Activated CD8-positive, alpha-beta memory T cell treated with anti-CD3 and anti-CD28 coated beads, Interleukin-2, amount 10 ng/mL, durations not matched to agents 7 days and 5 days (primary cell): Measurements from ENCODE around the gene RSPH9. TPM values are rescaled to one million over a fixed set of nuclear protein-coding genes. Genes with fewer than 3 reads are reported as not detected.

Experiments used
- ATAC-seq: fragments of 150-1000 bp; cut with Tn5 transposase; one replicate; pipeline ENCODE4 v1.10.0; 2021; ENCODE audit warnings: moderate library complexity
- CTCF ChIA-PET: fragments of 350-600 bp; sonication (Branson Sonifier 250); formaldehyde crosslinking; loops from one replicate; lab custom pipeline; 2021; ENCODE audit warnings: antibody characterized with exemption; lab: Charles Lee
- DNase-seq: peaks from one replicate; pipeline ENCODE4 v3.0.0-alpha.2; 2020
- H3K27ac Mint-ChIP-seq: one replicate; pipeline ENCODE4 v1.8.0; 2021; ENCODE audit warnings: mild to moderate bottlenecking, mixed read lengths
- H3K27me3 Mint-ChIP-seq: one replicate; pipeline ENCODE4 v1.8.0; 2021; ENCODE audit warnings: mixed read lengths
- H3K36me3 Mint-ChIP-seq: one replicate; pipeline ENCODE4 v1.8.0; 2021; ENCODE audit warnings: mild to moderate bottlenecking, mixed read lengths
- H3K4me1 Mint-ChIP-seq: one replicate; pipeline ENCODE4 v1.8.0; 2021; ENCODE audit warnings: mixed read lengths
- H3K4me3 Mint-ChIP-seq: one replicate; pipeline ENCODE4 v1.8.0; 2021; ENCODE audit warnings: mild to moderate bottlenecking, moderate library complexity, mixed read lengths
- H3K9me3 Mint-ChIP-seq: one replicate; pipeline ENCODE4 v1.8.0; 2022; ENCODE audit warnings: low read depth, mixed read lengths
- total RNA-seq, 2 experiments: library from RNA; stranded (reverse); gene quantifications; one replicate each; pipeline ENCODE4 v1.2.3, GENCODE V29; 2021

RSPH9 gene
- total RNA-seq, 2 experiments from 2014 or later: not detected

DNA sequence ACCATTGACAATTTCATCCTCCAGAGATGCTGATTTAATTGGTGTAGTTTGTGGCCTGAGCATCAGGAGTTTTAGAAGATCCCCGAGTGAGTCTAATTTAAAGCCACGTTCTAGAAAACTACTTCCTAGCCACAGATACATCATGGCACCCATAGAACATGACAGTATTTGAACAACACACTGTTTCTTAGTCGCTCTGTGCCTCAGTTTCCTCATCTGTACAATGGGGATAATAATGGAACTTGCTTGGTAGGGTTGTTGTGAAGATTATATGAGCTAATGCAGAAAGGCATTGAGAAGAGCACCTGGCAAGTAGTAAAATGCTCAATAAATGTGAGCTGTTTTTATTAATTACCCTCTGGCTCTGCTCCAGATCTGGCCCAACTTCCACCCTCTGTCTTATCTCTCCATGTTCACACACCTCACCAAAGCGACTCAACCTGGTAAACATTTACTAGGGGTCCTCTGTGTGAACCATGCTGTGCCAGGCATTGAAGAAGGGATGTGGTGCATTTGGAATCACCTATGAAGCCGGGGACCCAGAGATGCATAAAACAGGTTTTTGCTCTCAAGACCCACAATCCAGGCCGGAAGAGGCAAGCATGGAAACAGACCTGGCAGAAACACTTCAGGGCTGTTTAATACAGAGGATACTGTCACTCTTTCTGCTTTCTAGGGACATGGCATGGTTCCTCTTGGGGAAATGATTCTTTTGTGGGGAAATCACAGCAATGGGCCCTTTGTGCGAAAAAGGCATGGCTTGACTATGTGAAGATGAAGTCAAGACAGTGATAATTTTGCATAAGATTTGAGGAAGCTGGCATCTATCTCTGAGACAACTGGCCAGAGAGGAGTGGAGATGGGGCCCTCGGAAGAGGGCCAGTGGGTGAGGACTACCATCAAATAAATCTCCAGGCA, 58.9 kb downstream of the RSPH9 start:
- DNase-seq (no peak), ATAC-seq (no peak)
- Mint-ChIP-seq H3K9me3 (no peaks in the 10 kb centered on the region), H3K4me3 (no peak overlapping the region), H3K27me3 (peaks cover 60% of the 10 kb centered on the region), H3K4me1 (peaks cover 11% of the 10 kb centered on the region), H3K36me3 (no peaks in the 10 kb centered on the region), H3K27ac (no peak overlapping the region)
- CTCF ChIA-PET: interaction anchor here (0.9 to 1.7 kb wide), 4 partner anchors 21 to 375 kb away, joined by 3 to 4 read pairs (median 4); no protein-coding TSS in a partner anchor

- Mint-ChIP-seq H3K27ac (no peak overlapping the region), H3K4me3 (no peak overlapping the region), H3K36me3 (no peaks in the 10 kb centered on the region), H3K27me3 (peaks cover 54% of the 10 kb centered on the region), H3K9me3 (no peaks in the 10 kb centered on the region), H3K4me1 (peaks cover 26% of the 10 kb centered on the region)
- CTCF ChIA-PET: interaction anchor here (1.1 to 1.8 kb wide), 5 partner anchors 9 to 47 kb away, joined by 3 to 4 read pairs (median 4); no protein-coding TSS in a partner anchor
- ATAC-seq: no peak
- no peak for DNase-seq
Measured at GRCh38 chr6:43705996-43706395, 61.2 kb downstream of the RSPH9 start.

- CTCF ChIA-PET: interaction anchor here (1.1 to 1.3 kb wide), 2 partner anchors 15 to 25 kb away, joined by 4 read pairs; no protein-coding TSS in a partner anchor
- Mint-ChIP-seq H3K9me3 (no peaks in the 10 kb centered on the region), H3K4me3 (no peak overlapping the region), H3K27me3 (peaks cover 53% of the 10 kb centered on the region), H3K36me3 (no peaks in the 10 kb centered on the region), H3K4me1 (peaks cover 32% of the 10 kb centered on the region), H3K27ac (no peak overlapping the region)
- DNase-seq (no peak), ATAC-seq (no peak)
Measured at GRCh38 chr6:43706788-43707187, 62.0 kb downstream of the RSPH9 start.

DNA sequence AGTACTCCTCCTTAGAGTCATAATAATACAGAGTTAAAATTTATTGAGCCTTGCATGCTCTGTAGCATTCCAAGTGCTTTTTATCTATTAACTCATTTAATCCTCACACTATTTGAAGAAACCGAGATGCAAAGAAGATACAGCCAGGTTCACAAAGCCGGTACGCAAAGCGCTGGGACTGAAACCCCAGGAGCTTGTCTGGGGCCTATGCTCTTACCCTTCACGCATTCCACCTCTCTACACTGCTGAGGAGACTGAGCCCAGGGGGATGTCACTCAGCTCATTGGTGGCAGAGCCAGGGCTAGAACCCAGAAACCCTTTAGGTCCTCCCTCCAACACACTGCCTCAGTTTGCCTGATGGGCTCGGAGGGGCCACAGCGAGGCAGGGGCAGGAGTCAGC, 62.4 kb downstream of the RSPH9 start:
- Mint-ChIP-seq H3K4me3 (no peak overlapping the region), H3K27me3 (peaks cover 53% of the 10 kb centered on the region), H3K4me1 (peaks cover 32% of the 10 kb centered on the region), H3K9me3 (no peaks in the 10 kb centered on the region), H3K36me3 (no peaks in the 10 kb centered on the region), H3K27ac (no peak overlapping the region)
- DNase-seq (no peak), ATAC-seq (no peak)
- CTCF ChIA-PET: no interaction called here

GRCh38 chr6:43707767-43708166, 62.9 kb downstream of the RSPH9 start:
- H3K9me3 Mint-ChIP-seq: no peaks in the 10 kb centered on the region
- no peak for DNase-seq
- peaks cover 32% of the 10 kb centered on the region for H3K4me1 Mint-ChIP-seq
- no peak overlapping the region for H3K4me3 Mint-ChIP-seq
- no peaks in the 10 kb centered on the region for H3K36me3 Mint-ChIP-seq
- H3K27me3 Mint-ChIP-seq: peaks cover 52% of the 10 kb centered on the region
- CTCF ChIA-PET: interaction anchor here (2.8 kb wide), 1 partner anchor 40 kb away, joined by 11 read pairs; no protein-coding TSS in a partner anchor
- ATAC-seq: no peak
- no peak overlapping the region for H3K27ac Mint-ChIP-seq

DNA sequence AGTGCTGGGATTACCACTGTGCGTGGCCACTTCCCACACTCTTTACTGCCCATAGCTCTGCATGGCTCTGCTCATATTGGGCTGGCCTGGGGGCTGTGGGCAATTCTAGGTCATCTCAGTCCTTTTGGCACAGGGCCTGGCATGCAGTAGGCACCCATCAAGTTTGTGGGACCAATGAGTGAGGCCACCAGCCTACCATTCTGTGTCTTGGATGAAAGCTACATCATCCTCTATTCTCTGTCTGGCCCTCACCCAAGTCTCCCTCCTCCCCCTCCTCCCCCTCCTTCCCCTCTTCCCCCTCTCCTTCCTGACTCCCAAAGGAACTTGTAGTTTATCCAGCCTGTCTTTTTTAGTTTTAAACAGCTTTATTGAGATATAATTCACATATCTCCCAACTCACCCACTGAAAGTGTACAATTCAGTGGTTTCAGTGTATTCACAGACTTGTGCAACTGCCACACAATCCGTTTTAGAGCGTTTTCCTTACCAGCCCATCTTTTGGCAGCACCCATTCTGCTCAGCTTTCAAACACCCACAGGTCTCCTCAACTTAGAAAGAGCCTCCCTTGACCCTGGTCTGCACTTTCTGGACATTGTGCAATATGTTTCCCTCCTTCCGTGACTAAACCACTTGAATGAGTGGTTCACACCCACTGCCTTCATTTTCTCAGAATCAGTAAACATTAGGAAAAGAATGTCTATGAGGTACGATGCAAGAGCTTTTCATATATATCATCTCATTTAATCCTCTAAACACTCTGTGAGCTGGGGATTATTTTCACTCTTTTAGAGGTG, 64.2 kb downstream of the RSPH9 start:
- ATAC-seq: peak; percentile 29
- peak overlapping the region; percentile 8 for H3K27ac Mint-ChIP-seq
- no peak overlapping the region for H3K4me3 Mint-ChIP-seq

DNA sequence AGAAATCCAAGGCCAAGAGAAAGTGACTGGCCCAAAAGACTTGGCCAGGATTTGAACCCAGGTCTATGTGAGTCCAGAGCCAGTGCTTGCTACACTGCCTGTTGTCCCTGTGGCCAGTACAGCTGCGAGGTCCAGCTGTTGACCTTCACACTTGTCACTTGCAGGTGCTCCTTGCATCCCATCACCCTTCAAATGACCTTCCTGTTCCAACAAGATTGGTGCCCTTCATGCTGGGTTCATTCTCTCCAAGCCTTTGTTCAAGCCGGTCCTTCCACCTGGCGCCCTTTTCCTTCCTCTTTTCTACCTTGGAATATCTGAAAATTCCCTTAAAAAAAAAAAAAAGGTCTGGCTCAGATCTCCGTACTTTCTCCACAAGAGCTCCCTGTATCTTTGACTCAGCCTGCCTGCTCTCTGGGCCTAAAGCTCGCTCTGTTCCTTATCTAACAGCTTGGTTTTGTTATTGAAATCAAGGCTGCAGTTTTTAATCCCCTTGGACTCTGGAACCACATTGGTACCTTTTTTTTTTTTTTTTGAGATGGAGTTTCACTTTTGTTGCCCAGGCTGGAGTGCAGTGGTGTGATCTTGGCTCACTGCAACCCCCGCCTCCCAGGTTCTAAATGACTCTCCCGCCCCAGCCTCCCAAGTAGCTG, 64.9 kb downstream of the RSPH9 start:
- no peaks in the 10 kb centered on the region for H3K9me3 Mint-ChIP-seq
- ATAC-seq (no peak), DNase-seq (no peak)
- no peak overlapping the region for H3K4me3 Mint-ChIP-seq
- H3K27ac Mint-ChIP-seq: no peak overlapping the region
- peaks cover 42% of the 10 kb centered on the region for H3K27me3 Mint-ChIP-seq
- H3K4me1 Mint-ChIP-seq: peaks cover 32% of the 10 kb centered on the region
- no peaks in the 10 kb centered on the region for H3K36me3 Mint-ChIP-seq
- CTCF ChIA-PET: interaction anchor here (0.7 to 3.2 kb wide), 4 partner anchors 15 to 65 kb away, joined by 3 to 11 read pairs (median 7); no protein-coding TSS in a partner anchor

More for the DNA sequence above, 64.2 kb downstream of the RSPH9 start:
- Mint-ChIP-seq H3K9me3 (no peaks in the 10 kb centered on the region), H3K36me3 (no peaks in the 10 kb centered on the region), H3K4me1 (peaks cover 32% of the 10 kb centered on the region), H3K27me3 (peaks cover 44% of the 10 kb centered on the region)
- CTCF ChIA-PET: interaction anchor here (1.0 to 3.2 kb wide), 4 partner anchors 16 to 366 kb away, joined by 3 to 11 read pairs (median 7); no protein-coding TSS in a partner anchor
- DNase-seq: no peak

DNA sequence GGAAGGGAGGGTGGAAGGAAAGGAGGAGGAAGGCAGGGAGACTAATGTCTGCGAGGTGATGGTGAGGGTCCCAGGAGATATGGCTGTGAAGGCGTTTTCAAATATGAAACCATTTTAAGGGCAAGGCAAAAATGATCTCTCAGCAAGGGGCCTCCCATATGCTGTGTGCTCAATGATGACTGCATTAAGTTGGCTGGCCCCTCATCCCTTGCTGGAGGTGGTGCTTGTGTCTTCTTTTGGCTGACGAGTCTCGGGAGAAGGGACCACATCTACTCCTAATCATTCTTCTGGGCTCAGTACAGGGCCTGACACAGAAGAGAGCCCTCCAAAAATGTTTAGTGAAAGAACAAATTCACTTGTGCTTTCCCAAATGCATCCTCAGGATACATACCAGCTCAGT, 65.7 kb downstream of the RSPH9 start:
- no peaks in the 10 kb centered on the region for H3K9me3 Mint-ChIP-seq

GRCh38 chr6:43712579-43712978, 67.7 kb downstream of the RSPH9 start:
- peaks cover 23% of the 10 kb centered on the region for H3K27me3 Mint-ChIP-seq
- ATAC-seq: no peak
- CTCF ChIA-PET: interaction anchor here (0.7 to 1.2 kb wide), 2 partner anchors 45 to 645 kb away, joined by 3 read pairs; no protein-coding TSS in a partner anchor

More for the DNA sequence above, 65.7 kb downstream of the RSPH9 start:
- no peak for DNase-seq
- peaks cover 31% of the 10 kb centered on the region for H3K4me1 Mint-ChIP-seq
- H3K36me3 Mint-ChIP-seq: no peaks in the 10 kb centered on the region
- no peak overlapping the region for H3K4me3 Mint-ChIP-seq
- no peak for ATAC-seq
- CTCF ChIA-PET: interaction anchor here (3.2 kb wide), 1 partner anchor 64 kb away, joined by 10 read pairs; no protein-coding TSS in a partner anchor
- no peak overlapping the region for H3K27ac Mint-ChIP-seq
- H3K27me3 Mint-ChIP-seq: peaks cover 35% of the 10 kb centered on the region

DNA sequence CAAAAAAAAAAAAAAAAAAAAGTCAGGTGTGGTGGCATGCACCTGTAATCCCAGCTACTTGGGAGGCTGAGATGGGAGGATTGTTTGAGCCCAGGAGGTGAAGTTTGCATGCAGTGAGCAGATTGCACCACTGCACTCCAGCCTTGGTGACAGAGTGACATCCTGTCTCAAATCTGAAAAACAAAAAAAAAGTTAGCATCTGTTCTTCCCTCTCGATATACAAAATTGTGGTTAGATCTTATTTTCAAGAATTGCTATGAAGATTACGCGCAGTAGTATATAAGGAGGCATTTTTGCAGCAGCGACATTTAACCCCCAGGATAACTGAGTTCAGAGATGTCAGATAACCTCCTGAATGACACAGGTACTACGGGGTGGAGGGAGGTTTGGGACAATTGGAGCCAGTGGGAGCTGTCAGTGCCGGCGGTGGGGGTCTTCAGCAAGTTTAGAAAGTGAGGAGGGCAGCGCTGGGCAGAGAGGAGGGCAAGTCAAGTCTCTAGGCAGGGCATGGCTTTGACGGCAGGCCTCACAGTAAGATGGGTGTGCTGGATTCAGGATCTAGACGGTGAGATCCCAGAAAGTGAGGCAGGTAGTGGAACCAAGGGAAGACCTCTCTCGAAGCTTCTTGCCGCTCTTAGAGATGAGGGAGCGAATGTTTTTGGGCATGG, 68.9 kb downstream of the RSPH9 start:
- ATAC-seq (no peak), DNase-seq (no peak)
- H3K4me1 Mint-ChIP-seq: peaks cover 21% of the 10 kb centered on the region
- peaks cover 23% of the 10 kb centered on the region for H3K27me3 Mint-ChIP-seq
- no peak overlapping the region for H3K27ac Mint-ChIP-seq
- CTCF ChIA-PET: interaction anchor here (2.1 kb wide), 1 partner anchor 60 kb away, joined by 7 read pairs; no protein-coding TSS in a partner anchor
- no peaks in the 10 kb centered on the region for H3K9me3 Mint-ChIP-seq
- no peak overlapping the region for H3K4me3 Mint-ChIP-seq
- H3K36me3 Mint-ChIP-seq: no peaks in the 10 kb centered on the region

More at GRCh38 chr6:43712579-43712978, 67.7 kb downstream of the RSPH9 start:
- no peak overlapping the region for H3K4me3 Mint-ChIP-seq
- no peaks in the 10 kb centered on the region for H3K9me3 Mint-ChIP-seq
- DNase-seq: no peak
- no peak overlapping the region for H3K27ac Mint-ChIP-seq
- peaks cover 21% of the 10 kb centered on the region for H3K4me1 Mint-ChIP-seq
- no peaks in the 10 kb centered on the region for H3K36me3 Mint-ChIP-seq

DNA sequence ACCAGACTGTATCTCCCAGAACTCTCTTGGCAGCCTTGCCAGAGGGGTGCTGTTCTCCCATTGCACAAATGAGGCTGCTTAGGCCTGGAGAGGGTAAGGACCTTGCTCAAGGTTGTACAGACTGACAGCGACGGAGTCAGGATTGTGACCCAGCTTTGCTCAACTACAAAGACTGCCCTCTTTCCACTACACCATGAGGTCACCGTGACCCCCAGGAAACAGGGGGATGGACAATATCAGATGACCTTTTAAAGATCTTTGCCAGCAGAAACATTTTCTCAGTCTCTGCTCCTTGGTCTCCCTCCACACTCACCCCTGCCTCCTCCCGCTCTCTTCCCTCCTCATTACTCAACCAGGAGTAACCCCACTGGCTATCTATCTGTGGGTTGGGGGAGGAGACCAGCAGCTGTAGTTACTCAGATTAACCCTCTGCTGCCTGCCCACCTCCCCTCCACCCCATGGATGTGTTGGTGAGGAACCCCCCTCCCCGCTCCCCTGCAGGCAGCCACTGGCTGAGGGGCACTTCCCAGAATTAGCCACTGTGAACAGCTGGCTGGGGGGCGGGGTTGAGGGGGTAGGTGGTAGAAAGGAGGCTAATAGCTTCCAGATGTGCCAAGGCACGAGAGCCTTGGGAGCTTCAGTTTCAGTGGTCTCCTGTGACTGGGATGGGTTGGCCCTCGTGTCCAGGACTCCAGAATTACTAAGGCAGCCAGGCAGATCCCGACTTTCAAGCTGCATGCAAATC, 69.6 kb downstream of the RSPH9 start:
- no peak overlapping the region for H3K4me3 Mint-ChIP-seq
- DNase-seq (no peak), ATAC-seq (no peak)
- H3K4me1 Mint-ChIP-seq: peaks cover 16% of the 10 kb centered on the region
- peaks cover 23% of the 10 kb centered on the region for H3K27me3 Mint-ChIP-seq
- CTCF ChIA-PET: interaction anchor here (1.2 to 2.1 kb wide), 2 partner anchors 9 to 59 kb away, joined by 4 to 7 read pairs; no protein-coding TSS in a partner anchor
- H3K27ac Mint-ChIP-seq: no peak overlapping the region
- no peaks in the 10 kb centered on the region for H3K36me3 Mint-ChIP-seq
- no peaks in the 10 kb centered on the region for H3K9me3 Mint-ChIP-seq
